GM19452 (cell line): ENCODE measurements around the gene PPP1R1B.

Experiments used
- ATAC-seq: cut with Tn5 transposase; IDR thresholded peaks from one replicate; pipeline ENCODE4 v1.9.1; 2021; ENCODE audit not compliant: unreplicated experiment

Gene PPP1R1B

DNA sequence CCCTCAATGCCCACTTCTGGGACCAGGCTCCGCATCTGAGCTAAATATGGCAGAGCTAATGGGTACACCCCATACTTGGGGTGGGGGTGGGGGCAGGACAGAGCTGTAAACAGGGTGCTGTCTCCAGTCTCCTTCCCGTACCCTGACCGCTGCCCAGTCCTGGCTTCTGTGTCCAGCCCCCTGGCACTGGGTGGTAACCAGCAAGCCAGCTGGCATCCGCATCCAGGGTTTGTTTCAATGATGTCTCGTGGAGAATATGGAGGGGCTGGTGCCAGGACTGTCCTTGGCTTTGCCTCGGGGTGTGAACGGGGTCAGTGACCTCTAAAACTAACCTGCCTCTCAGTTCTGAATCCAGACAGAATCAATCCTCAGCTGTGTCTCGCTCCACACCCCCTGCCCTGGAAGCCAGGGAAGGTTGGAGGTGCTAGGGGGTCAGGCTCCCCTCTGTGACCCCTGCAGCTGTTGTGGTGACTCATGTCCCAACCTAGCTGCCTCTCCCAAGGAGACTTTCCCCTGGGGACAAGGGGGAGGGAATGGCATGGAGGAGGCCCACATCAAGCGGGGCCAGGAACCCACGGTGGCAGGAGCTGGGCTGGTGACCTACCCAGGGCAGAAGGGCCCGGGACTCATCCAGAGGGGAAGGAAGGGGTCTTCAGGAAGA is 40.0 kb downstream of the PPP1R1B start:
- ATAC-seq, result no peak

DNA sequence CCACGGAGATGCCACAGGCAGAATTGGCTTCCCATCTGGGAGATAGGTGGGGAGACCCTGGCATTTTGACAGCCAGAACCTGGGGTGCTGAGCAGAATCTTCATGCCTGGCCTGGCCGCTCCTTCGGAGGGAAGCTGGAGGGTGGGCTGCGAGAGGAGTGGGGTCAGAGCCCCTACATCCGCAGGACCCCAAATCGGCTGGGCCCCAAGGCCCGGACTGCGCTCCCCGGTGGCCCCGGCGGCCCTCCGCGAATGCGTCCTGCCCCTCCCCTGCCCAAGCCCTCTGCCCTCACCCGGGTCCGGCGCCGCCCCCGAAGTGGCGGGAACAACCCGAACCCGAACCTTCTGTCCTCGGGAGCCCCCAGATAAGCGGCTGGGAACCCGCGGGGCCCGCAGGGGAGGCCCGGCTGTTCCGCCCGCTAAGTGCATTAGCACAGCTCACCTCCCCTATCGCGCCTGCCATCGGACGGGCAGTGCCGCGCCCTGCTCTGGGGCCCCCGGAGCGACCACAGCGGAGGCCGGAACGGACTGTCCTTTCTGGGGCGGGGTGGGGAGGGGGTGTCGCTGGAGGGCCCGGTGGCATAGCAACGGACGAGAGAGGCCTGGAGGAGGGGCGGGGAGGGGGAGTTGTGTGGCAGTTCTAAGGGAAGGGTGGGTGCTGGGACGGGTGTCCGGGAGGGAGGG is 40.7 kb downstream of the PPP1R1B start:
- no peak for ATAC-seq

DNA sequence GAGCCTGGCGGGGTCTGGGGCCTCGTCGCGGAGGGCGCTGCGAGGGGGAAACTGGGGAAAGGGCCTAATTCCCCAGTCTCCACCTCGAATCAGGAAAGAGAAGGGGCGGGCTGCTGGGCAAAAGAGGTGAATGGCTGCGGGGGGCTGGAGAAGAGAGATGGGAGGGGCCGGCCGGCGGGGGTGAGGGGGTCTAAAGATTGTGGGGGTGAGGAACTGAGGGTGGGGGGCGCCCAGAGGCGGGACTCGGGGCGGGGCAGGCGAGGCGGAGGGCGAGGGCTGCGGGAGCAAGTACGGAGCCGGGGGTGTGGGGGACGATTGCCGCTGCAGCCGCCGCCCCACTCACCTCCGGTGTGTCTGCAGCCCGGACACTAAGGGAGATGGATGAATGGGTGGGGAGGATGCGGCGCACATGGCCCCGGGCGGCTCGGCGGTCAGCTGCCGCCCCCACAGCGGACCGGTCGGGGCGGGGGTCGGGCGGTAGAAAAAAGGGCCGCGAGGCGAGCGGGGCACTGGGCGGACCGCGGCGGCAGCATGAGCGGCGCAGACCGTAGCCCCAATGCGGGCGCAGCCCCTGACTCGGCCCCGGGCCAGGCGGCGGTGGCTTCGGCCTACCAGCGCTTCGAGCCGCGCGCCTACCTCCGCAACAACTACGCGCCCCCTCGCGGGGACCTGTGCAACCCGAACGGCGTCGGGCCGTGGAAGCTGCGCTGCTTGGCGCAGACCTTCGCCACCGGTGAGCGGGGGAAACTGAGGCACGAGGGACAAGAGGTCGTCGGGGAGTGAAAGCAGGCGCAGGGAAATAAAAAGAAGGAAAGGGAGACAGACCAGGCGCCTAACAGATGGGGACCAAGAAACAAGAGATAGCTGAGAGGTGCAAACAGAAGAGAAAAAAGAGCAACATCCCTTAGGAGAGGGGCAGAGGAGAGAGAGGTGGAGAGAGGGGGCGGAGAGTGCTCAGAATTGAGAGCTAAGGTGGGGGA is 41.5 kb downstream of the PPP1R1B start, which contains the start of gene PNMT:
Gene PNMT (plus strand): TSS at position 509 of the 980 bp plus-strand sequence. CDS start 23 bp downstream, at position 532.
- no peak for ATAC-seq

DNA sequence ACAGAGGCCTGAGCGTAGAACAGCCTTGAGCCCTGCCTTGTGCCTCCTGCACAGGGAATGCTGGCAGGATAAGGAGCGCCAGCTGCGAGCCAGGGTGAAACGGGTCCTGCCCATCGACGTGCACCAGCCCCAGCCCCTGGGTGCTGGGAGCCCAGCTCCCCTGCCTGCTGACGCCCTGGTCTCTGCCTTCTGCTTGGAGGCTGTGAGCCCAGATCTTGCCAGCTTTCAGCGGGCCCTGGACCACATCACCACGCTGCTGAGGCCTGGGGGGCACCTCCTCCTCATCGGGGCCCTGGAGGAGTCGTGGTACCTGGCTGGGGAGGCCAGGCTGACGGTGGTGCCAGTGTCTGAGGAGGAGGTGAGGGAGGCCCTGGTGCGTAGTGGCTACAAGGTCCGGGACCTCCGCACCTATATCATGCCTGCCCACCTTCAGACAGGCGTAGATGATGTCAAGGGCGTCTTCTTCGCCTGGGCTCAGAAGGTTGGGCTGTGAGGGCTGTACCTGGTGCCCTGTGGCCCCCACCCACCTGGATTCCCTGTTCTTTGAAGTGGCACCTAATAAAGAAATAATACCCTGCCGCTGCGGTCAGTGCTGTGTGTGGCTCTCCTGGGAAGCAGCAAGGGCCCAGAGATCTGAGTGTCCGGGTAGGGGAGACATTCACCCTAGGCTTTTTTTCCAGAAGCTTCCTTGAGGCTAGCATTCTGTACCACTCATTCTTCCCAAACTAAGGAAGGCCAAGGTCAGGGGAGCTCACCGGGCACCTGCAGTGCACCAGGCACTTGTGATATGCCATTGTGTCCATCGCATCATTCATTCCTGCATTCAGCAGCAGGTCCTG is 43.4 kb downstream of the PPP1R1B start:
- ATAC-seq, result no peak

DNA sequence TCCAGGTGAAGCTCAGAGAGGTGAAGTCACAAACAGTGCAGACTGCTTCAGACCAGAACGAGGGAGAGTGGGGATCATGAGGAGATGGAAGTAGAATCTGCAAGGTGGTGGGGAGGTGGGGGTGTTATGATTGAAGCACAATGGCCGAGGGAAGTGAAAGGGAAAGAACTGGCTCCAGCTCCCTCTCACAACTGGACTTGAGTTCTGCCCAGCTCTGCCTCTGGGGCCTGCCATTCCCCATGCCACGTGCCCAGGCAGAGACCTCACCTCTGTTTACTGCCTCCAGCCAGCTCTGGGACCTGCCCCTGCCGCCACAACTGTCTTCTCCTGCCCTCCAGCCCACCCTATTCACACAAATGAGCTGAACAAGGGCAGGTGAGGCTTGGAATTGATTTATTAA is 44.0 kb downstream of the PPP1R1B start:
- no peak for ATAC-seq

DNA sequence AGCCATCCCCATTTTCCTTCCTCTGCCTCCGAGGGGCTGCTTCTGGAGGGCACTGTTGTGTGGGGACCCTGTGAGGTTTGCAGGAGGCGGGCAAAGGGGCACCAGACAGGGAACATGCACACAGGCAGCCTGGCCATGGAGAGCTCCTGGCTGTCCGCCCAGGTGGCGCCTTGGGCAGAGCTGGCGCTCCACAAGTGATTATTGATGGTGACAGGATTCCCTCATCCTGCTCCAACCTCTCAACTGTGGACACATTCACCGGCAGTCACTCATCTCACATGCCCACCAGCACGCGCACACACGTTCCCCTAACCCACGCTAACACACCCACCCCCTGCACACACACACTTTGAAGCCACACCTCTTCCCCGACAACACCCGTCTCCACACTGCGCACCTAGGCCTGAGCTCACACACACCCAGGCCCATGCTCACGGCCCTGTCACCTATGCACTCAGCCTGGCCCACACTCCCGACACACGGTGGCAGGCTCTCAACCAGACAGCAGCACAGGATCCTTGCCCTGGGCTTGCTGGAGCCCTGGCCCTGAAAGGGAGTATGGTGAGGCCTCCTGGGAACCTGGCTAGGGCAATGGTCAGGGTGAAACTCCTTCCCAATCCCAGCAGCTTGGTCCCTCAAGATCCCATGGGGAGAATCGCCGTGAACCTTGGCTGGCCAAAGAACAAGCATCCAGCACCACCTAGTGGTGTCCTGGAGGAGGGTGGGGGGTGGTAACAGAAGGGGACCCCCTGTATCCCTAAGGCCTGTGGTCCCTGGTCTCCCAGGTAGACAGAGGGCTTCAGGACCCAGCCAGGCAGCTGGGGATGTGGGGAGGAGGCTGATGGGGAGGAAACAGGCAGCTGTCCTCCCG is 45.1 kb downstream of the PPP1R1B start:
- no peak for ATAC-seq

DNA sequence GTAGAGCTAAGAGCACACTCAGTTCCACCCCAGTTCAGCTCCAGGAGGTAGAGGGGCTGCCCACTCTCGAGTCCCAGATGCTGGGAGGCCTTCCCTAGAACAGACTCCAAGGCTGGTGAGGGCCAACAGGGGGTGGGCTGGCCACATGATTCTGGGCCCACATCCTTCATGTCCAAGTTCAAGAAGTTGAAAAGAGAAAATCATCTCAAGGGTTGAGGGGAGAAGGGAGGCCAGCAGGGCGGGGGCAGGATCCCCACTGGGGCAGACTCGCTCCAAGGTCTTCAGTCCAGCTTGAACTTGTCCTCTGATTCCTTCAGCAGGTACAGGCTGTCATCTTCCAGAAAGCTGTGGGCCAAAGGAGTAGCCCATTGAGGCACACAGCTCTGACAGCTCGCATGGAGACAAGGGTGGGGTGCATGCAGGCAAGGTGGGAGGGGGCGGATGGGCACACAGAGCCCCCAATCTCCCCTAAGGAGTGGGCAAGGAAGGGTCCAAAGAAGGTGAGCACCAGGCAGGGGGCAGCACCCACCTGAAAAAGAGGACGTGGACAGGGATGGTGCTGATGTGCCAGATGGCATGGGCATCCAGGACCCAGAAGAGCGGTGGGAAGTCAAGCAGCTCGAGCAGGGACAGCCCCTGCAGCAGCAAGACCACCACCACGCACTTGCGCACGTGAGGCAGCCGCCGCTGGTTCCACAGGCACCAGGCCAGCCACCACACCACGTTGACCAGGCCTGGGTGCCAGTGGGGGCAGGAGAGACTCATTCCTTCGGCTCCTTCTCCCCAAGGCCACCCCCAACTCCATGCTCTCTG is 46.0 kb downstream of the PPP1R1B start:
- no peak for ATAC-seq

DNA sequence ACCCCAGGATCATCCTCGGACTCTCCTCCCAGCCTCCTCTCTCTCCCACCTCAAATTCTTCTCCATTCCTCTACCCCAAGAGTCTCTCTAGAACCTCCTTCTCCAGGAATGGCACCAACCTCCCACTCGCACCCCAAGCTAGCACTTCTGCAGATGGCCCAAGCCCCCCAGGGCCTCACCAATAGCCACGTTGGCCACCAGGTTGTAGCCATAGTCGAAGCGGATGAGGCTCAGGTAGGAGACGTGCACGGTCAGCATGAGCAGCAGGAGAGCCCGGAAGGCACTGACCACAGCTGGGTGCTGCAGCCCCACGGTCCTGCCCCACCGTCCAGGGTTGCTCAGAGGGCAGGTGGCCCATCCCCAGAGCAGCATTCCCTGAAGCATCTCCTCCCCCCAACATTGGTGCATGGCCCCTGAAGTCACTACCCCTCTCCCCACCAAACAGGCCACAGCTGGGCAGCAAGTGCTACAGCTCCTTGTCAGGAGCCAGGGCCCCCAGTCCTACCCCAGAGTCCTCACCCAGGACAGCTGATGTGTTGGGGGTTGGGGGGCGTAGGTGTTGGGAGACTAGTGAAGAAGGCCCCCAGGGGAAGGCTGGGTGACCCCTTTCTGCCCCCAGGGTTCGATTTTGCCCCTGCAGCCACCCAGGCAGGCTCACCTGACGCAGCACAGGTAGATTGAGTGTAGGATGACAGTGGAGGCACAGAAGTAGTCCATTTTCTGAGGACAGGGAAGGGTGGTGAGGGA is 46.8 kb downstream of the PPP1R1B start:
- no peak for ATAC-seq

DNA sequence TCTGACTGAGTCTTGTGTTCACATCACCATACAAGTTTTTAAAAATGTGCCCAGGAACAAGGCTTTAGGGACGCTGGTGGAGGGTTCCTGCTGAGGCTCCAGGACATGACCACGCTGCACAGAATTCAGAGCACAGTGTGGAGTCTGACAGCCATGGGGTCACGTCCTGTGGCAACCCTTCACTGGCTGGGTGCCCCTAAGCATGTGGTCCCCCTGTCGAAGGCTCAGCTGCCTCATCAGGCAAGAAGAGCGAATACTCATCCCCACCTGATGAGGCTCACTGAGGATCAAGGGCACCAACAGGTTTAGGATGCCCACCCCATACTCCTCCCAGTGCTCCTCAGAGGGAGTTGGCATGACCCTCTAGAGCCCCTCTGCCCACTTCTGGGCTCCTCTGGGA is 47.4 kb downstream of the PPP1R1B start:
- ATAC-seq, result no peak

DNA sequence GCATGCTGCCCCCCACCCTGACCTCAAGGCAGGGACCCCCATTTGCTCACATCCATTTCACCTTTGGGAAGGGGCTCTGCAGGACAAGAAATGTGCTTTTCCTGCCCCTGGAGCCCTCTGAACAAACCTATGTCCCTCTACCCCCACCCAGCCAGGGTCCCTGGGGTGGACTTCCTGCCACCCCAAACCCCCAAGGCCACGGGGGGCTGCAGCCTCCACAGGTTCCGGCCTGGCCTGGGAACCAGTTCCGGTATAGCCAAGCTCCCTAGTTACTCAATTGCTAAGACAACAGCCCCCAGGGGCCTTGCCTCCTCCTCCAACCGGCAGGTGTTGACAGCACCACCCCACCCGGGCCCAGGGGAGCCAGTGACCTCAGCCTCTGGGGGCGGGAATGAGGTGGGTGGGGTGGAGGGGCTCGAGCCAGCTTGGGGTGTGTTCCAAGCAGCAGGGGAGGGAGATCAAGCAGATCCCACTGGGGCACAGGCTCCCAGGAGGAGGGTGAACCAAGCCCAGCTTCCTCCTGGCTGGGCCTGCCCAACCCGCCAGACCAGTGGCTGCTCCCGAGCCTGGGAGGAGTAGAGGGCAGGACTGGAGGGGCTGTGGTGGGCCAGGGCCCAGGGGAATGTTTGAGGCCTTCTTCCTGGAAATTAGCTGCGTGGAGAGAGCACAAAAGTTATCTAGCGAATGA is 48.1 kb downstream of the PPP1R1B start:
- no peak for ATAC-seq

DNA sequence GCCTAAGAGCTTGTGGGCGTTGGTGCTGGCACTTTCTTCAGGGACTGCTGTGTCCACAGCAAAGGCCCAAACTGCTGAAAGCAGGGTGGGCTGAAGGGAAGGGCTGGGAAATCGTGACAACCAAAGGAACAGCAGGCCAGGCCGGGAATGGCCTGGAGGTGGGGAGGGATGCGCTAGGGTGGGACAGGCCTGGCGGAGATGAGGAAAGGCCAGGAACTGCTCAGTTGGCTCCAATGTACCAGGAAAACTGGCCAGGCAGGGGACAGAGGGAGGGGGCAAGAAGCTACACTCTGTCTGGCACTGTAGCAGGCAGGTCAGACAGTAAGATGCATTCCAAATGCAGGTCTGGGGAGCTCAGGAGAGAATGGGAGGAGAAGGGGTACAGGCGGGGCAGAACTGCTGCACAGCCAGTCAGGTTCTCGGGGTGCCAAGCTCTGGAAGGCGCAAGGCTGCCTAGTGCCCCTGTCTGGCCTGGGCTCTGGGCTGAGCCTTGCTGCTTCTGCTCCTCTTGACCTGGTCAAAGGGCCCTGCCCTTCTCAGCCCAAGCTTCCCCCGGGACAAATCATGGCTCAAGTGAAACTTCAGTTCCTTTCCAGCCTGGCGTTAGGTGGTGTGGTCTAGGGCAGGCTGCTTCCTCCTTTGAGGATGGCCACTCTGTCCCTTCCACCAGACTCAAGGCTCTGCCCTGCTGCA is 48.8 kb downstream of the PPP1R1B start:
- no peak for ATAC-seq

DNA sequence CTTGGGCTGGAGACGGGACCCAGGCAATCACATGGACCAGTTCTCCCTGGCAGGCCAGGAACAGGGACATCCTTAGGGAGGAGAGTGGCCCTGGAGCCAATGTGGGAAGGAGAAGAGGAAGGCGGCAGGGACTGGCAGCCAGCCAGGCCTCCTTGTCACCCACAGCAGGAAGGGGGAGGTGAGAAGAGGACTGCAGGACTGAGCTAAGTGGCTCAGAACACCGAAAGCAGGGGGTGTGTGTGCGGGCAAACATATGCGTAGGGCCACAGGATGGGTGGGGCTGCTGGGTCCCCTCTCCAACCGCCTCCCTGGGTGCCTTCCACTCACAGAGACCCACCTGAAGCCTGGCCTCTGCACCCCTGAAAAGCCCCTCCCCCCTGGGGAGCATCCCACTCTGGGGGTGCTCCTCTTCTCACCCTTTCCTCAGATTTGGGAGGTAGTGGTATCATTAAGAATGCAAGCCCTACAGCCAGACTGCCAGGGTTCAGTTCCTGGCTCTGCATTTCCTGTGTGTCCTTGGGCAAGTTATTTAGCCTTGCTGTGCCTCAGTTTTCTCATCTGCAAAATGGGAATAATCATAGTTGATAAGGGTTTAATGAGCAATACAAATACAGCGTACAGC is 49.6 kb downstream of the PPP1R1B start:
- ATAC-seq, result no peak

DNA sequence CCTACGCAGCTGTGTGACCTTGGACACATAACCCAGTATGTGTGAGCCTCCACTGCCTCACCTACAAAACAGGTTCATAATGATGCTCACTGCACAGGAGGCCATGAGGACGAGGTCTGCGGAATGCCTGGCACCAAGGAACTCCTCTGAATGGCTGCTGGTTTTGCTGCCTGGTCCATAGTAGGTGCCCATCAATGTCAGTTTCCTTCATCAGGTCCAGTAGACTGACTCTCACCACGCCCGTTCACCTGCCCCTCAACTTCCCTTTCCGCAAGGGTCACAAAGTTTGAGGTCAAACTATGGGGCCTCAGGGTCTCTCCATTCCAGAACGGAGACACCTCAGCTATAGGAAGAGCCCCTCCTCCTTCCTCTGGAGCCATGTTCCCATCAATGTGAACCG is 50.3 kb downstream of the PPP1R1B start:
- no peak for ATAC-seq

DNA sequence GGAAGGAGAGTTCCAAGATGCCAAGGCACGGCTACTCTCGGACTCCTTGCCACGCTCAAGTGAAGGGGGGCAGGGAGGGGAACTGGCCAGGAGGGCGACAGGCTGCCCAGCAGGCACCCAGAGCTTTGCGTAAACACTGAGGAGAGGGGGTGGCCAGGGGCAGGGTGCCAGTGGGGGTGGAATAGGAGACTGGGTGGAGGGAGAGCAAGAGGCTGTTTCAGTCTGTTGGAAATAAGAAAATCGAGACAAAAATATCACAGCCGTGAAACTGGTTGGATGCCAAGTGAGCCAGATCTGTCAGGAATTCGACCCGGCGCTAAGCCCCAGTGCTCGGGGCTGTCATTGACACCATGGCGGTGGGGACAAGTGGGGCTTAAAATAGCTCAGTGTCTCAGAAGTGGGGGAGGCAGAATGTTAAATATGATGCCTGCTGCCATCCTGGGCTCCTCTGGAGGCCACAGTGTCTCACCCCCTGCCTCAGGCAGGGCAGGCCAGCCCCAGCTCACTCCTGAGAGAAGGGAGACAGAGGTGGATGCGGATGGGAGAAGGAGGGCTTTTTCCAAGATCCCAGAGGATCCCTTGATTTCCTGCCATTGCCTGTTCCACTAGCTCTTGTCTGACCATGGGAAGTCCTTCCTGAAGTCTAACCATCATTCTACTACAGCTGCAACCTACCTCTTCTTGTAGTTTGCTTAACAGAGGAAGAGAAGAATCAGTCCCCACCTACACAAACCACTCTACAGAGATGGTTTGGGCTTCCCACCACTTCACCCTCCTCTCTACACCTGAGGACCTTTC is 51.0 kb downstream of the PPP1R1B start:
- ATAC-seq, result no peak

DNA sequence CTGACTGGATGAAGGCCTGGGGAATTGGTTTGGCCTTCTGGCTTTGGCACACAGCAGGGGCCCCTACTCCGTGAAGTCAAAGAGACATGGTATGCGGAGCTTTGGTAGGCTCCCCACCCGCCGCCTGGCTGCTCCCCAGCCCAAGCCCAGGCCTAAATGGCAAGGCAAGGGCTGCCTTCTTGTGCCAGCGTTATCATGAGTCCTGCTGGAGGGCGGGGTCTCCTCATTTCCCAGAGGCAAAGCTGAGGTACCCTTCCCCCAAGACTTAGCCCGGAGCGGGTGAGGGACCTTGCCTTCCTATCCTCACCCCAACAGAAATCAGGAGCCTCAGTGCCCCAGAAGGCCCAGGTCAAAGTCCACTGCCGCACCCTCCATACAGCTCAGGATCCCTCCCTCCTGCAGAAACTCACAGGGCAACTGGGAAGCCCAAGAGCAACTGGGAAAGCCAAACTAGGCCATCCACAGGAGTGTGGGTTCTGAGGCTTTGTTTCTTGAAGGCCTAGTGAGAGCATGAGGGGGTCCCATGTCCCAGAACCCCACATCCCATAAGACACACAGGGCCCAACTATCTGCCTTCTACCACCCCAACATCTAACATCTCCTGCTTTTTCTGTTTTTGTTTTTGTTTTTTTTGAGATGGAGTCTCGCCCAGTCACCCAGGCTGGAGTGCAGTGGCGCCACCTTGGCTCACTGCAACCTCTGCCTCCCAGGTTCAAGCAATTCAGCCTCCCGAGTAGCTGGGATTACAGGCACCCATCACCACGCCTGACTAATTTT is 51.8 kb downstream of the PPP1R1B start:
- ATAC-seq, result no peak
